BJ (cell line): ENCODE data around the gene SRCIN1. TPM values are rescaled to one million over a fixed set of nuclear protein-coding genes. Genes with fewer than 3 reads are reported as not detected.

Experiments used
- CTCF ChIA-PET: fragments of 350-600 bp; formaldehyde crosslinking; extraction: SDS; loops from one replicate; lab custom pipeline; 2021; ENCODE audit warnings: antibody characterized with exemption, inconsistent platforms; lab: Yijun Ruan, JAX
- POLR2A ChIA-PET: fragments of 300-600 bp; sonication (Branson Sonifier 250); formaldehyde crosslinking; extraction: SDS; loops from one replicate; lab custom pipeline; 2021; ENCODE audit warnings: antibody characterized with exemption; lab: Charles Lee
- DNase-seq: peaks from one replicate; pipeline ENCODE4 v3.0.0-alpha.2; 2011; ENCODE audit warnings: low read depth
- H3K27me3 ChIP-seq: 2 replicates; pipeline ENCODE4 v1.6.0; 2011; ENCODE audit warnings: low read length; ENCODE audit not compliant: control insufficient read depth, insufficient read depth
- H3K36me3 ChIP-seq: 2 replicates; pipeline ENCODE4 v1.5.1; 2011; ENCODE audit warnings: low read length; ENCODE audit not compliant: control insufficient read depth, insufficient read depth
- H3K4me3 ChIP-seq: 2 replicates; pipeline ENCODE4 v1.5.1; 2011; ENCODE audit warnings: low read depth, mild to moderate bottlenecking, control low read depth, low read length
- CTCF ChIP-seq: IDR thresholded peaks from 2 replicates; pipeline ENCODE4 v1.5.1; 2011; ENCODE audit warnings: low read depth, mild to moderate bottlenecking, control low read depth, inconsistent platforms, low read length, moderate library complexity; ENCODE audit not compliant: insufficient read depth
- polyA plus RNA-seq: library from polyadenylated mRNA; depleted of rRNA; stranded (reverse); fragments of >200 nt; gene quantifications from 2 replicates; pipeline ENCODE4 v1.2.3, GENCODE V29; 2011

SRCIN1 gene
- polyA plus RNA-seq, 1 experiment, result not detected

- no peak for TF ChIP-seq CTCF
- no peaks in the 10 kb centered on the region for H3K36me3 ChIP-seq
- no peak overlapping the region for H3K4me3 ChIP-seq
- ChIA-PET CTCF (interaction anchor here (1.3 to 1.5 kb wide), 2 partner anchors 10 to 51 kb away, joined by 3 to 5 read pairs; no protein-coding TSS in a partner anchor), POLR2A (no interaction called here)
- H3K27me3 ChIP-seq, result peaks cover 41% of the 10 kb centered on the region
- no peak for DNase-seq
Measured at GRCh38 chr17:38609280-38610031, 3.7 kb upstream of the SRCIN1 start.

- no peak for DNase-seq
- POLR2A ChIA-PET, result no interaction called here
- CTCF ChIA-PET, result interaction anchor here (0.7 to 1.5 kb wide), 5 partner anchors 10 to 51 kb away, joined by 3 to 5 read pairs (median 3); no protein-coding TSS in a partner anchor
- H3K27me3 ChIP-seq, result peaks cover 42% of the 10 kb centered on the region
- H3K4me3 ChIP-seq, result no peak overlapping the region
- no peaks in the 10 kb centered on the region for H3K36me3 ChIP-seq
- no peak for TF ChIP-seq CTCF
Measured at GRCh38 chr17:38608648-38609047, 2.9 kb upstream of the SRCIN1 start.

GRCh38 chr17:38606646-38607611 lies 1.2 kb upstream of the SRCIN1 start:
- Histone ChIP-seq H3K36me3 (no peaks in the 10 kb centered on the region), H3K27me3 (peaks cover 49% of the 10 kb centered on the region), H3K4me3 (no peak overlapping the region)
- ChIA-PET POLR2A (no interaction called here), CTCF (interaction anchor here (0.7 to 1.7 kb wide), 10 partner anchors 9 to 96 kb away, joined by 3 to 5 read pairs (median 3); no protein-coding TSS in a partner anchor)
- DNase-seq, result no peak
- TF ChIP-seq CTCF, result no peak

- Histone ChIP-seq H3K36me3 (no peaks in the 10 kb centered on the region), H3K27me3 (peaks cover 48% of the 10 kb centered on the region), H3K4me3 (no peak overlapping the region; the same call in 1 of the 2 replicates)
- TF ChIP-seq CTCF, result no peak
- DNase-seq, result no peak
- ChIA-PET CTCF (interaction anchor here (0.6 to 1.9 kb wide), 5 partner anchors 9 to 137 kb away, joined by 3 to 6 read pairs (median 3); no protein-coding TSS in a partner anchor), POLR2A (no interaction called here)
Measured at GRCh38 chr17:38605411-38605840, 326 bp downstream of the SRCIN1 start.
